HepG2 (cell line): ENCODE results near the gene SEZ6. TPM values are rescaled to one million over a fixed set of nuclear protein-coding genes. Genes with fewer than 3 reads are reported as not detected.

ENCODE experiments used
- ZNF431 ChIP-seq: sonication (generic); formaldehyde crosslinking; IDR thresholded peaks from 2 replicates; pipeline ENCODE4 v1.9.0; 2022; ENCODE audit warnings: missing genetic modification reagents, low read depth, mild to moderate bottlenecking, borderline replicate concordance
- polyA plus RNA-seq, 8 experiments: library from polyadenylated mRNA; depleted of rRNA in 3 of 8; stranded (reverse) in 7 of 8; unstranded in 1 of 8; fragments of >200 nt; fragmentation: Illumina TruSeq in 4 of 8; extraction: Trizol in 4 of 8; gene quantifications; 2 replicates each; pipeline versions ENCODE4 v1.2.1 to v1.2.3, GENCODE V29; 2011 to 2016; ENCODE audit warnings: low read depth in 4 of 8, missing spikeins in 1 of 8, mixed read lengths in 1 of 8; ENCODE audit not compliant: insufficient read depth in 1 of 8
- total RNA-seq, 5 experiments: library from RNA; depleted of rRNA; stranded (reverse); fragments of >200 nt; fragmentation: Illumina TruSeq; extraction: Trizol; gene quantifications; 2 replicates each; pipeline ENCODE4 v1.2.3, GENCODE V29; 2016; ENCODE audit warnings: low read depth in 1 of 5
- TF ChIP-seq, protein P1 (sequence below): sonication (generic); formaldehyde crosslinking; IDR thresholded peaks from 2 replicates; pipeline ENCODE4 v1.8.0; 2022; ENCODE audit warnings: mild to moderate bottlenecking, missing genetic modification reagents; ENCODE audit not compliant: insufficient replicate concordance
- TF ChIP-seq, protein P2 (sequence below), 2 experiments: IDR thresholded peaks; 2 replicates each; pipeline ENCODE4 v1.6.1; 2011 to 2012; ENCODE audit warnings: low read length in 2 of 2, borderline replicate concordance in 1 of 2, low read depth in 1 of 2, mild to moderate bottlenecking in 1 of 2, moderate library complexity in 1 of 2
- TF ChIP-seq, protein P3 (sequence below): sonication (generic); formaldehyde crosslinking; conservative IDR thresholded peaks from 2 replicates; pipeline ENCODE4 v1.4.0; 2020; ENCODE audit warnings: mild to moderate bottlenecking, missing genetic modification reagents, moderate library complexity

The SEZ6 gene
- total and polyA plus RNA-seq, 2 of the 13 experiments (the other 11 are each of a cell fraction or from before 2014, with no cell fraction given): not detected

DNA sequence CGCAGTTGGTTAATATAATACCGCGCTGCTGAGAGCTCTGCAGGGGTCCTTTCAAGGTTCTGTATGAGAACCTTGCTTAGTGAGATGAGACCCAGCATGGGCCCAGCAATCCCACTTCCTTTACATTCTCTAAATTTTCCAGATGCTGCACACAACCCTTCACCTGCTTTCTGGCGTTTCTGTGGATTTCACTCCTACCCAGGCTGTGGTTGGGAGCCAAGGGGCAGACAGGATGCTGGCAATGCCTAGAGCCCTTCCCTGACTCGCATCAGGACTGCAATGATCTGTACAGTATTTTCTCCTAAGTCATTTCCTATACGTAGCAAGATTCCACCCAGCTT lies 27.0 kb upstream of the SEZ6 start (continued):
- TF ChIP-seq, protein P1, sequence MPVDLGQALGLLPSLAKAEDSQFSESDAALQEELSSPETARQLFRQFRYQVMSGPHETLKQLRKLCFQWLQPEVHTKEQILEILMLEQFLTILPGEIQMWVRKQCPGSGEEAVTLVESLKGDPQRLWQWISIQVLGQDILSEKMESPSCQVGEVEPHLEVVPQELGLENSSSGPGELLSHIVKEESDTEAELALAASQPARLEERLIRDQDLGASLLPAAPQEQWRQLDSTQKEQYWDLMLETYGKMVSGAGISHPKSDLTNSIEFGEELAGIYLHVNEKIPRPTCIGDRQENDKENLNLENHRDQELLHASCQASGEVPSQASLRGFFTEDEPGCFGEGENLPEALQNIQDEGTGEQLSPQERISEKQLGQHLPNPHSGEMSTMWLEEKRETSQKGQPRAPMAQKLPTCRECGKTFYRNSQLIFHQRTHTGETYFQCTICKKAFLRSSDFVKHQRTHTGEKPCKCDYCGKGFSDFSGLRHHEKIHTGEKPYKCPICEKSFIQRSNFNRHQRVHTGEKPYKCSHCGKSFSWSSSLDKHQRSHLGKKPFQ (CRISPR knock-in tag): no peak
- no peak for TF ChIP-seq ZNF431 (CRISPR knock-in tag)
- TF ChIP-seq, protein P2, sequence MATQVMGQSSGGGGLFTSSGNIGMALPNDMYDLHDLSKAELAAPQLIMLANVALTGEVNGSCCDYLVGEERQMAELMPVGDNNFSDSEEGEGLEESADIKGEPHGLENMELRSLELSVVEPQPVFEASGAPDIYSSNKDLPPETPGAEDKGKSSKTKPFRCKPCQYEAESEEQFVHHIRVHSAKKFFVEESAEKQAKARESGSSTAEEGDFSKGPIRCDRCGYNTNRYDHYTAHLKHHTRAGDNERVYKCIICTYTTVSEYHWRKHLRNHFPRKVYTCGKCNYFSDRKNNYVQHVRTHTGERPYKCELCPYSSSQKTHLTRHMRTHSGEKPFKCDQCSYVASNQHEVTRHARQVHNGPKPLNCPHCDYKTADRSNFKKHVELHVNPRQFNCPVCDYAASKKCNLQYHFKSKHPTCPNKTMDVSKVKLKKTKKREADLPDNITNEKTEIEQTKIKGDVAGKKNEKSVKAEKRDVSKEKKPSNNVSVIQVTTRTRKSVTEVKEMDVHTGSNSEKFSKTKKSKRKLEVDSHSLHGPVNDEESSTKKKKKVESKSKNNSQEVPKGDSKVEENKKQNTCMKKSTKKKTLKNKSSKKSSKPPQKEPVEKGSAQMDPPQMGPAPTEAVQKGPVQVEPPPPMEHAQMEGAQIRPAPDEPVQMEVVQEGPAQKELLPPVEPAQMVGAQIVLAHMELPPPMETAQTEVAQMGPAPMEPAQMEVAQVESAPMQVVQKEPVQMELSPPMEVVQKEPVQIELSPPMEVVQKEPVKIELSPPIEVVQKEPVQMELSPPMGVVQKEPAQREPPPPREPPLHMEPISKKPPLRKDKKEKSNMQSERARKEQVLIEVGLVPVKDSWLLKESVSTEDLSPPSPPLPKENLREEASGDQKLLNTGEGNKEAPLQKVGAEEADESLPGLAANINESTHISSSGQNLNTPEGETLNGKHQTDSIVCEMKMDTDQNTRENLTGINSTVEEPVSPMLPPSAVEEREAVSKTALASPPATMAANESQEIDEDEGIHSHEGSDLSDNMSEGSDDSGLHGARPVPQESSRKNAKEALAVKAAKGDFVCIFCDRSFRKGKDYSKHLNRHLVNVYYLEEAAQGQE (IDR thresholded peaks at IDR 0.05; ENCODE audit: borderline replicate concordance in 1 of 2, low read depth in 1 of 2, low read length in 2 of 2): no peak
- TF ChIP-seq, protein P3, sequence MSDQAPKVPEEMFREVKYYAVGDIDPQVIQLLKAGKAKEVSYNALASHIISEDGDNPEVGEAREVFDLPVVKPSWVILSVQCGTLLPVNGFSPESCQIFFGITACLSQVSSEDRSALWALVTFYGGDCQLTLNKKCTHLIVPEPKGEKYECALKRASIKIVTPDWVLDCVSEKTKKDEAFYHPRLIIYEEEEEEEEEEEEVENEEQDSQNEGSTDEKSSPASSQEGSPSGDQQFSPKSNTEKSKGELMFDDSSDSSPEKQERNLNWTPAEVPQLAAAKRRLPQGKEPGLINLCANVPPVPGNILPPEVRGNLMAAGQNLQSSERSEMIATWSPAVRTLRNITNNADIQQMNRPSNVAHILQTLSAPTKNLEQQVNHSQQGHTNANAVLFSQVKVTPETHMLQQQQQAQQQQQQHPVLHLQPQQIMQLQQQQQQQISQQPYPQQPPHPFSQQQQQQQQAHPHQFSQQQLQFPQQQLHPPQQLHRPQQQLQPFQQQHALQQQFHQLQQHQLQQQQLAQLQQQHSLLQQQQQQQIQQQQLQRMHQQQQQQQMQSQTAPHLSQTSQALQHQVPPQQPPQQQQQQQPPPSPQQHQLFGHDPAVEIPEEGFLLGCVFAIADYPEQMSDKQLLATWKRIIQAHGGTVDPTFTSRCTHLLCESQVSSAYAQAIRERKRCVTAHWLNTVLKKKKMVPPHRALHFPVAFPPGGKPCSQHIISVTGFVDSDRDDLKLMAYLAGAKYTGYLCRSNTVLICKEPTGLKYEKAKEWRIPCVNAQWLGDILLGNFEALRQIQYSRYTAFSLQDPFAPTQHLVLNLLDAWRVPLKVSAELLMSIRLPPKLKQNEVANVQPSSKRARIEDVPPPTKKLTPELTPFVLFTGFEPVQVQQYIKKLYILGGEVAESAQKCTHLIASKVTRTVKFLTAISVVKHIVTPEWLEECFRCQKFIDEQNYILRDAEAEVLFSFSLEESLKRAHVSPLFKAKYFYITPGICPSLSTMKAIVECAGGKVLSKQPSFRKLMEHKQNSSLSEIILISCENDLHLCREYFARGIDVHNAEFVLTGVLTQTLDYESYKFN: no peak
